CMK (cell line): ENCODE results near the gene ASTN1.
A peak's percentile ranks its signal among the peaks of the same experiment; 100 is the strongest.

ENCODE experiments used
- DNase-seq: peaks from one replicate; pipeline ENCODE4 v3.0.0-alpha.2; 2010; ENCODE audit warnings: low read depth

Gene ASTN1

GRCh38 chr1:176926330-176927086, 238.0 kb downstream of the ASTN1 start:
- no peak for DNase-seq

- DNase-seq = no peak
These were observed 239.3 kb downstream of the ASTN1 start for GRCh38 chr1:176925223-176925622.

- DNase-seq = no peak
These were observed 241.2 kb downstream of the ASTN1 start for GRCh38 chr1:176923283-176923682.

- DNase-seq = no peak
These were observed 244.8 kb downstream of the ASTN1 start for GRCh38 chr1:176919386-176920378.

- DNase-seq = no peak
These were observed 258.9 kb downstream of the ASTN1 start for GRCh38 chr1:176905648-176906047.

GRCh38 chr1:176904057-176904751, 260.3 kb downstream of the ASTN1 start:
- no peak for DNase-seq

GRCh38 chr1:176903474-176903873, 261.0 kb downstream of the ASTN1 start:
- no peak for DNase-seq

- DNase-seq = no peak
These were observed 265.2 kb downstream of the ASTN1 start for GRCh38 chr1:176899321-176899720.

- DNase-seq = peak; percentile 58
These were observed 266.9 kb downstream of the ASTN1 start for GRCh38 chr1:176897350-176898236.

GRCh38 chr1:176896216-176896615, 268.3 kb downstream of the ASTN1 start:
- DNase-seq = no peak

- no peak for DNase-seq
These were observed 270.1 kb downstream of the ASTN1 start for GRCh38 chr1:176894450-176894849.

- no peak for DNase-seq
These were observed 270.7 kb downstream of the ASTN1 start for GRCh38 chr1:176893625-176894352.

- DNase-seq = no peak
These were observed 276.0 kb downstream of the ASTN1 start for GRCh38 chr1:176888471-176889032.

GRCh38 chr1:176885751-176886150, 278.8 kb downstream of the ASTN1 start:
- DNase-seq = no peak

- DNase-seq = no peak
These were observed 279.2 kb downstream of the ASTN1 start for GRCh38 chr1:176885341-176885740.

- no peak for DNase-seq
These were observed 279.6 kb downstream of the ASTN1 start for GRCh38 chr1:176884911-176885310.

- DNase-seq = no peak
These were observed 280.2 kb downstream of the ASTN1 start for GRCh38 chr1:176884286-176884685.

GRCh38 chr1:176880955-176881595, 283.4 kb downstream of the ASTN1 start:
- peak; percentile 56 for DNase-seq

GRCh38 chr1:176879784-176880620, 284.5 kb downstream of the ASTN1 start:
- no peak for DNase-seq
